GM12878 (cell line): ENCODE results near the gene ZCCHC24.

Experiments
- CTCF ChIP-seq, 3 experiments: IDR thresholded peaks in 2 of 3; conservative IDR thresholded peaks in 1 of 3; 2 replicates each; pipeline ENCODE4 v1.5.1; 2011; ENCODE audit warnings: low read depth in 3 of 3, low read length in 3 of 3, mild to moderate bottlenecking in 3 of 3, control low read depth in 2 of 3, moderate library complexity in 2 of 3, inconsistent platforms in 1 of 3, mixed read lengths in 1 of 3; ENCODE audit not compliant: control insufficient read depth in 2 of 3, insufficient read depth in 1 of 3; ENCODE audit errors: extremely low read depth in 1 of 3
- GABPA ChIP-seq: IDR thresholded peaks from 2 replicates; pipeline ENCODE4 v1.6.1; 2014; ENCODE audit warnings: antibody characterized with exemption, low read depth, mild to moderate bottlenecking, inconsistent platforms
- KDM1A ChIP-seq: fragments of 200-600 bp; sonication (generic); IDR thresholded peaks from 2 replicates; pipeline ENCODE4 v1.6.1; 2016; ENCODE audit warnings: borderline replicate concordance
- SMAD1 ChIP-seq: fragments of 450-650 bp; IDR thresholded peaks from 2 replicates; pipeline ENCODE4 v1.6.1; 2018; ENCODE audit warnings: mild to moderate bottlenecking, low read depth; ENCODE audit not compliant: partially characterized antibody
- SRF ChIP-seq, 2 experiments: IDR thresholded peaks; 2 replicates each; pipeline ENCODE4 v1.6.1; 2011; ENCODE audit warnings: low read depth in 2 of 2, low read length in 2 of 2, mild to moderate bottlenecking in 1 of 2, moderate library complexity in 1 of 2
- SUZ12 ChIP-seq: fragments of 200-600 bp; sonication (generic); IDR thresholded peaks from one replicate; pipeline ENCODE4 v1.6.1; 2018; ENCODE audit warnings: antibody characterized with exemption, mild to moderate bottlenecking; ENCODE audit not compliant: unreplicated experiment
- TAF1 ChIP-seq: IDR thresholded peaks from 2 replicates; pipeline ENCODE4 v1.6.1; 2011; ENCODE audit warnings: mild to moderate bottlenecking, low read depth, low read length, borderline replicate concordance
- YY1 ChIP-seq: IDR thresholded peaks from 2 replicates; pipeline ENCODE4 v1.6.1; 2011; ENCODE audit warnings: low read depth, mild to moderate bottlenecking, low read length
- ZNF24 ChIP-seq: fragments of 450-650 bp; IDR thresholded peaks from 2 replicates; pipeline ENCODE4 v1.6.1; 2017; ENCODE audit warnings: antibody characterized with exemption, mild to moderate bottlenecking
- TF ChIP-seq, protein P1 (sequence below): IDR thresholded peaks from 2 replicates; pipeline ENCODE4 v1.6.1; 2011; ENCODE audit warnings: low read depth, low read length, improper control_type of control experiment, borderline replicate concordance
- TF ChIP-seq, protein P2 (sequence below): fragments of 450-650 bp; IDR thresholded peaks from 2 replicates; pipeline ENCODE4 v1.6.1; 2016; ENCODE audit warnings: mild to moderate bottlenecking

DNA sequence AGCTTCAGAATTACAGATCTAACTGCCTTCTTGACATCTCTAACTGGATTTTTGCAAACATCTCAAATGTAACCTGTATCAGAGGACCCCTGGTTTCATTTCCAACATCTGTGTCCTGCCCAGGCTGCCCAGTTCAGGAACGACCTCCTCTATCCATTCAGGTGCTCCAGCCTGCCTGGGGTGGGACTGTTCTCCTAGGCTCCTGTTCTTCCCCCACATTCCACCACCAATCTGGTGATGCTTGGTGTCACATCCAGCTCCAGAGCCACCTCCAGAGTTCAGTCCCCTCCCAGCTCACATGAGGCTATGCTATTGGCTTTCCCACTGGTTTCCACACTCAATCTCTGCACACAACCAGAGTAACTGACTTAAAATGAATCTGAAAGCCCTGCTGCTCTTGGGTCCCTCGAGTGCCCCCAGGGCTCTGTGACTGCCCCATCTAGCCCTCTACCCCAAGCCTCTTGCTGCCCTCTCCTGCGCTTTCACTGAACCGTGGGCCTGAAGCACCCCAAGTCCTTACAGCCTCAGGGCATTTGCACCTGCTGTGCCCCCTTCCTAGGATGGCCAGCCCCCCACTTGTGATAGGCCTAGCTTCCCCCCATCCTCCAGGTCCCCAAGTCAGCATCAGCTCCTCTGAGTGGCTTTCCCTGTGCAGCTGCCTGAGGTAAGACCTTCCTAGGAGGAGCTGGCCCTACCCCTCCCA, 52.1 kb downstream of the ZCCHC24 start:
- no peak for TF ChIP-seq SRF (IDR thresholded peaks at IDR 0.05; ENCODE audit: low read depth in 2 of 2, low read length in 2 of 2)
- TF ChIP-seq KDM1A, result no peak
- TF ChIP-seq SMAD1, result no peak
- no peak for TF ChIP-seq ZNF24
- no peak for TF ChIP-seq YY1
- no peak for TF ChIP-seq GABPA
- TF ChIP-seq SUZ12, result no peak
- TF ChIP-seq TAF1, result no peak
- TF ChIP-seq CTCF (IDR thresholded peaks at IDR 0.05 in 2 of 3, conservative IDR thresholded peaks at IDR 0.05 in 1 of 3; ENCODE audit: control insufficient read depth in 2 of 3, extremely low read depth in 1 of 3, insufficient read depth in 1 of 3, low read depth in 3 of 3, low read length in 3 of 3), result no peak
- TF ChIP-seq, protein P1, sequence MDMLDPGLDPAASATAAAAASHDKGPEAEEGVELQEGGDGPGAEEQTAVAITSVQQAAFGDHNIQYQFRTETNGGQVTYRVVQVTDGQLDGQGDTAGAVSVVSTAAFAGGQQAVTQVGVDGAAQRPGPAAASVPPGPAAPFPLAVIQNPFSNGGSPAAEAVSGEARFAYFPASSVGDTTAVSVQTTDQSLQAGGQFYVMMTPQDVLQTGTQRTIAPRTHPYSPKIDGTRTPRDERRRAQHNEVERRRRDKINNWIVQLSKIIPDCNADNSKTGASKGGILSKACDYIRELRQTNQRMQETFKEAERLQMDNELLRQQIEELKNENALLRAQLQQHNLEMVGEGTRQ, result no peak
- TF ChIP-seq, protein P2, sequence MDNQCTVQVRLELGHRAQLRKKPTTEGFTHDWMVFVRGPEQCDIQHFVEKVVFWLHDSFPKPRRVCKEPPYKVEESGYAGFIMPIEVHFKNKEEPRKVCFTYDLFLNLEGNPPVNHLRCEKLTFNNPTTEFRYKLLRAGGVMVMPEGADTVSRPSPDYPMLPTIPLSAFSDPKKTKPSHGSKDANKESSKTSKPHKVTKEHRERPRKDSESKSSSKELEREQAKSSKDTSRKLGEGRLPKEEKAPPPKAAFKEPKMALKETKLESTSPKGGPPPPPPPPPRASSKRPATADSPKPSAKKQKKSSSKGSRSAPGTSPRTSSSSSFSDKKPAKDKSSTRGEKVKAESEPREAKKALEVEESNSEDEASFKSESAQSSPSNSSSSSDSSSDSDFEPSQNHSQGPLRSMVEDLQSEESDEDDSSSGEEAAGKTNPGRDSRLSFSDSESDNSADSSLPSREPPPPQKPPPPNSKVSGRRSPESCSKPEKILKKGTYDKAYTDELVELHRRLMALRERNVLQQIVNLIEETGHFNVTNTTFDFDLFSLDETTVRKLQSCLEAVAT, result no peak
